Gastroesophageal sphincter (tissue), 3 donors: Measurements from ENCODE around the gene RALGPS2.

Source experiments
- EP300 ChIP-seq: sonication (generic); formaldehyde crosslinking; IDR thresholded peaks from one replicate; pipeline ENCODE4 v1.6.1; 2017; ENCODE audit warnings: antibody characterized with exemption, mild to moderate bottlenecking
- POLR2AphosphoS5 ChIP-seq: sonication (generic); formaldehyde crosslinking; IDR thresholded peaks from one replicate; pipeline ENCODE4 v1.6.1; 2017; ENCODE audit warnings: antibody characterized with exemption
- TF ChIP-seq, protein P1 (sequence below), 4 experiments: fragments of 200-600 bp in 2 of 4; fragments of 450-650 bp in 2 of 4; sonication (generic) in 1 of 4; IDR thresholded peaks; one replicate each; pipeline ENCODE4 v1.5.1; 2017 to 2019; ENCODE audit warnings: antibody characterized with exemption in 4 of 4, mild to moderate bottlenecking in 2 of 4, moderate library complexity in 2 of 4

DNA sequence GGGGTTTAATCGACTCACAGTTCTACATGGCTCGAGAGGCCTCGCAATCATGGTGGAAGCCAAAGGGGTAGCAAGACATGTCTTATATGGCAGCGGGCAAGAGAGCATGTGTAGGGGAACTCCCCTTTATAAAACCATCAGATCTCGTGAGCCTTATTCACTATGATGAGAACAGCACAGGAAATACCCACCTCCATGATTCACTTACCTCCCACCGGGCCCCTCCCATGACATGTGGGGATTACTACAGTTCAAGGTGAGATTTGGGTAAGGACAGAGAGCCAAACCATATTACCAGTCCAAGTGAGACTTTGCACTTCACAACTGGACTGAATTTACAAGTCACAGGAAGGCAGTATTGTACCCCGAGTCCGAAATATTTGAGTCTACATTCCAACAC lies 219.7 kb downstream of the RALGPS2 start:
- TF ChIP-seq, protein P1, sequence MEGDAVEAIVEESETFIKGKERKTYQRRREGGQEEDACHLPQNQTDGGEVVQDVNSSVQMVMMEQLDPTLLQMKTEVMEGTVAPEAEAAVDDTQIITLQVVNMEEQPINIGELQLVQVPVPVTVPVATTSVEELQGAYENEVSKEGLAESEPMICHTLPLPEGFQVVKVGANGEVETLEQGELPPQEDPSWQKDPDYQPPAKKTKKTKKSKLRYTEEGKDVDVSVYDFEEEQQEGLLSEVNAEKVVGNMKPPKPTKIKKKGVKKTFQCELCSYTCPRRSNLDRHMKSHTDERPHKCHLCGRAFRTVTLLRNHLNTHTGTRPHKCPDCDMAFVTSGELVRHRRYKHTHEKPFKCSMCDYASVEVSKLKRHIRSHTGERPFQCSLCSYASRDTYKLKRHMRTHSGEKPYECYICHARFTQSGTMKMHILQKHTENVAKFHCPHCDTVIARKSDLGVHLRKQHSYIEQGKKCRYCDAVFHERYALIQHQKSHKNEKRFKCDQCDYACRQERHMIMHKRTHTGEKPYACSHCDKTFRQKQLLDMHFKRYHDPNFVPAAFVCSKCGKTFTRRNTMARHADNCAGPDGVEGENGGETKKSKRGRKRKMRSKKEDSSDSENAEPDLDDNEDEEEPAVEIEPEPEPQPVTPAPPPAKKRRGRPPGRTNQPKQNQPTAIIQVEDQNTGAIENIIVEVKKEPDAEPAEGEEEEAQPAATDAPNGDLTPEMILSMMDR (IDR thresholded peaks at IDR 0.05), result no peak
- TF ChIP-seq POLR2AphosphoS5 (no peak), EP300 (no peak)
